HG03045 (cell line): ENCODE results near the gene EFEMP1.

ENCODE experiments used
- ATAC-seq: cut with Tn5 transposase; IDR thresholded peaks from one replicate; pipeline ENCODE4 v1.9.1; 2021; ENCODE audit warnings: mild to moderate bottlenecking, moderate library complexity; ENCODE audit not compliant: unreplicated experiment

The EFEMP1 gene

GRCh38 chr2:55936351-55936750 is 12.8 kb upstream of the EFEMP1 start:
- ATAC-seq = no peak

GRCh38 chr2:55934337-55934736 is 10.8 kb upstream of the EFEMP1 start:
- ATAC-seq = no peak

GRCh38 chr2:55932843-55933242 is 9.3 kb upstream of the EFEMP1 start:
- no peak for ATAC-seq

GRCh38 chr2:55931281-55931680 is 7.7 kb upstream of the EFEMP1 start:
- ATAC-seq = no peak

GRCh38 chr2:55929476-55929875 is 5.9 kb upstream of the EFEMP1 start:
- no peak for ATAC-seq

GRCh38 chr2:55926974-55927373 is 3.4 kb upstream of the EFEMP1 start:
- no peak for ATAC-seq

GRCh38 chr2:55926246-55926645 is 2.7 kb upstream of the EFEMP1 start:
- ATAC-seq = no peak

- ATAC-seq = no peak
Measured at GRCh38 chr2:55923982-55924321, 370 bp upstream of the EFEMP1 start.

- no peak for ATAC-seq
Measured at GRCh38 chr2:55922291-55922907, 1.2 kb downstream of the EFEMP1 start.

- no peak for ATAC-seq
Measured at GRCh38 chr2:55919574-55919973, 4.0 kb downstream of the EFEMP1 start.

- ATAC-seq = no peak
Measured at GRCh38 chr2:55918856-55919255, 4.7 kb downstream of the EFEMP1 start.

- no peak for ATAC-seq
Measured at GRCh38 chr2:55917713-55918390, 5.7 kb downstream of the EFEMP1 start.

- no peak for ATAC-seq
Measured at GRCh38 chr2:55917117-55917516, 6.5 kb downstream of the EFEMP1 start.

- no peak for ATAC-seq
Measured at GRCh38 chr2:55916473-55917049, 7.0 kb downstream of the EFEMP1 start.

GRCh38 chr2:55914786-55915185 is 8.8 kb downstream of the EFEMP1 start:
- ATAC-seq = no peak

GRCh38 chr2:55912926-55913325 is 10.7 kb downstream of the EFEMP1 start:
- ATAC-seq = no peak

- ATAC-seq = no peak
Measured at GRCh38 chr2:55910077-55910476, 13.5 kb downstream of the EFEMP1 start.

- no peak for ATAC-seq
Measured at GRCh38 chr2:55907686-55908085, 15.9 kb downstream of the EFEMP1 start.

GRCh38 chr2:55906993-55907392 is 16.6 kb downstream of the EFEMP1 start:
- ATAC-seq = no peak

GRCh38 chr2:55903727-55904126 is 19.9 kb downstream of the EFEMP1 start:
- no peak for ATAC-seq

GRCh38 chr2:55902971-55903370 is 20.6 kb downstream of the EFEMP1 start:
- ATAC-seq = no peak

- no peak for ATAC-seq
Measured at GRCh38 chr2:55902429-55902828, 21.2 kb downstream of the EFEMP1 start.

GRCh38 chr2:55901941-55902340 is 21.6 kb downstream of the EFEMP1 start:
- ATAC-seq = no peak
